SIG-M5 (cell line): ENCODE results near the gene NACC1.

Experiments
- DNase-seq: peaks from one replicate; lab custom pipeline; 2025; lab: John Stamatoyannopoulos, UW

The NACC1 gene

GRCh38 chr19:13087795-13088537 is 30.1 kb upstream of the NACC1 start:
- no peak for DNase-seq

- no peak for DNase-seq
These were observed 28.8 kb upstream of the NACC1 start for GRCh38 chr19:13089139-13089856.

- no peak for DNase-seq
These were observed 28.1 kb upstream of the NACC1 start for GRCh38 chr19:13089857-13090507.

- DNase-seq: no peak
These were observed 27.4 kb upstream of the NACC1 start for GRCh38 chr19:13090511-13091231.

- no peak for DNase-seq
These were observed 26.5 kb upstream of the NACC1 start for GRCh38 chr19:13091400-13092157.

GRCh38 chr19:13092158-13092543 is 25.9 kb upstream of the NACC1 start:
- DNase-seq: no peak

- no peak for DNase-seq
These were observed 25.3 kb upstream of the NACC1 start for GRCh38 chr19:13092606-13093235.

GRCh38 chr19:13093407-13094105 is 24.5 kb upstream of the NACC1 start:
- DNase-seq: no peak

- no peak for DNase-seq
These were observed 24.0 kb upstream of the NACC1 start for GRCh38 chr19:13094106-13094504.

GRCh38 chr19:13094771-13095392 is 23.2 kb upstream of the NACC1 start:
- DNase-seq: no peak

- DNase-seq: no peak
These were observed 22.7 kb upstream of the NACC1 start for GRCh38 chr19:13095393-13095784.

- no peak for DNase-seq
These were observed 21.8 kb upstream of the NACC1 start for GRCh38 chr19:13095934-13096927.

- DNase-seq: no peak
These were observed 21.0 kb upstream of the NACC1 start for GRCh38 chr19:13097033-13097462.

GRCh38 chr19:13097463-13098258 is 20.4 kb upstream of the NACC1 start:
- DNase-seq: no peak

GRCh38 chr19:13098277-13099072 is 19.6 kb upstream of the NACC1 start:
- DNase-seq: peak; percentile 73

- DNase-seq: no peak
These were observed 18.7 kb upstream of the NACC1 start for GRCh38 chr19:13099073-13099999.
